HG02840 (cell line): ENCODE data around the gene KRTAP10-5.

Source experiments
- ATAC-seq: cut with Tn5 transposase; IDR thresholded peaks from one replicate; pipeline ENCODE4 v1.9.1; 2021; ENCODE audit warnings: mild to moderate bottlenecking, moderate library complexity, moderate number of reproducible peaks; ENCODE audit not compliant: unreplicated experiment, low FRiP score

The KRTAP10-5 gene

DNA sequence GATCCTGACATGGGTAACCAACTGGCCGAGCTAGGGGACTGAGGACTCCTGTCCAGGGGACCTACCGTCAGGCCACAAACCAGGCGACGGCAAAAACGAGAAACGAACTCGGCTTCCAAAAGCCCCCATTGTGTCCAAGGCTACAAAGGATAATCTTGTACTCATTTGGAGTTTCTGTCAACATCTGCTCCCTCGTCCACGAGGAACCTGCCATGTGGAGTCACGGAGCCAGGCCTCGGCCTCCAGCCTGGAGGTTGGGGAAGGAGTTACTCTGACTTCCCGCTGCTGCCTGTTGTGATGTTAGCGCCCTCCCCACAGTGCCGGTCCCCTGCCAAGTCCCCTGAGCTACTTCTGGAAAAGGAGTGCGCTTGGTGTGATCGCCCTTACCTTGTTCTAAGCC lies 47.7 kb downstream of the KRTAP10-5 start:
- no peak for ATAC-seq

- no peak for ATAC-seq
These were observed 48.5 kb downstream of the KRTAP10-5 start for GRCh38 chr21:44531606-44532564.

GRCh38 chr21:44530903-44531605 lies 49.4 kb downstream of the KRTAP10-5 start:
- no peak for ATAC-seq

- no peak for ATAC-seq
These were observed 50.0 kb downstream of the KRTAP10-5 start for GRCh38 chr21:44530221-44530902.

GRCh38 chr21:44529503-44530125 lies 50.8 kb downstream of the KRTAP10-5 start:
- no peak for ATAC-seq
